Fibroblast of upper back skin (primary cell): ENCODE data around the gene DPH3.

Experiments
- DNase-seq: peaks from one replicate; pipeline ENCODE4 v3.0.0-alpha.2; 2013

DPH3 gene

GRCh38 chr3:16227566-16227965, 37.2 kb downstream of the DPH3 start:
- DNase-seq, result no peak

- DNase-seq, result no peak
Measured at GRCh38 chr3:16224325-16224724, 40.4 kb downstream of the DPH3 start.

- no peak for DNase-seq
Measured at GRCh38 chr3:16222547-16222946, 42.2 kb downstream of the DPH3 start.

- DNase-seq, result no peak
Measured at GRCh38 chr3:16221990-16222389, 42.8 kb downstream of the DPH3 start.

GRCh38 chr3:16219777-16220176, 45.0 kb downstream of the DPH3 start:
- DNase-seq, result no peak

GRCh38 chr3:16216373-16216935, 48.3 kb downstream of the DPH3 start:
- DNase-seq, result no peak

- no peak for DNase-seq
Measured at GRCh38 chr3:16214366-16214765, 50.4 kb downstream of the DPH3 start.

- no peak for DNase-seq
Measured at GRCh38 chr3:16211176-16211904, 53.4 kb downstream of the DPH3 start.
